Astrocyte of the hippocampus (primary cell): Measurements from ENCODE around the gene KASH5.

ENCODE experiments used
- DNase-seq: peaks from one replicate; pipeline ENCODE4 v3.0.0; 2011; ENCODE audit warnings: low read depth, low spot score

KASH5 gene, protein sequence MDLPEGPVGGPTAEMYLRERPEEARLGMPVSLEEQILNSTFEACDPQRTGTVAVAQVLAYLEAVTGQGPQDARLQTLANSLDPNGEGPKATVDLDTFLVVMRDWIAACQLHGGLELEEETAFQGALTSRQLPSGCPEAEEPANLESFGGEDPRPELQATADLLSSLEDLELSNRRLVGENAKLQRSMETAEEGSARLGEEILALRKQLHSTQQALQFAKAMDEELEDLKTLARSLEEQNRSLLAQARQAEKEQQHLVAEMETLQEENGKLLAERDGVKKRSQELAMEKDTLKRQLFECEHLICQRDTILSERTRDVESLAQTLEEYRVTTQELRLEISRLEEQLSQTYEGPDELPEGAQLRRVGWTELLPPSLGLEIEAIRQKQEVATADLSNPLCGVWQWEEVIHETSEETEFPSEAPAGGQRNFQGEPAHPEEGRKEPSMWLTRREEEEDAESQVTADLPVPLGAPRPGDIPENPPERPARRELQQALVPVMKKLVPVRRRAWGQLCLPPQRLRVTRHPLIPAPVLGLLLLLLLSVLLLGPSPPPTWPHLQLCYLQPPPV

GRCh38 chr19:49387936-49388372, at the start of gene KASH5:
TSS of gene KASH5 (plus strand) at chr19:49388249. CDS start at chr19:49390884, 2,635 bp downstream.
- peak; percentile 16 for DNase-seq

DNA sequence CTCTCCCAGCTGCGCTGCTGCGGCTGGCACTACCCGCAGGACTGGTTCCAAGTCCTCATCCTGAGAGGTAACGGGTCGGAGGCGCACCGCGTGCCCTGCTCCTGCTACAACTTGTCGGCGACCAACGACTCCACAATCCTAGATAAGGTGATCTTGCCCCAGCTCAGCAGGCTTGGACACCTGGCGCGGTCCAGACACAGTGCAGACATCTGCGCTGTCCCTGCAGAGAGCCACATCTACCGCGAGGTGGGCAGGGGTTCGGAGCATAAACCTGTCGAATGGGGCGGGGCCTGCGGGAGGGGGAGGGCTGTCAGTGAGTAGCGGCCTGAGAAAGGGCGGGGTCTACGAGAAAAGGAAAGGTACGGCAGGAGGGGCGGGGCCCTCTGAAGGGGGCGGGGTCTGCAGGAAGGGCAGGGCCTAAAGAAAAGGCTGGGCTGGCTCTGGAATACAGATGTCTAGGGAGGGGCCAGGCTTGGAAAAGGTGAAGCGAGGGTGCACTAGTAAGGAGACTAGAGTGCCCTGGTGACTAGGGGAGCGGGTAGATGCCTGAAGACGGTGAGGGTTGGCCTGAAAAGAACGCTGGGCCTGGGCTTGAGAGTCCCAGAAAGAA, 49.3 kb upstream of the KASH5 start:
- DNase-seq: peak; percentile 80

GRCh38 chr19:49339301-49340068, 48.6 kb upstream of the KASH5 start:
- DNase-seq: peak; percentile 95

DNA sequence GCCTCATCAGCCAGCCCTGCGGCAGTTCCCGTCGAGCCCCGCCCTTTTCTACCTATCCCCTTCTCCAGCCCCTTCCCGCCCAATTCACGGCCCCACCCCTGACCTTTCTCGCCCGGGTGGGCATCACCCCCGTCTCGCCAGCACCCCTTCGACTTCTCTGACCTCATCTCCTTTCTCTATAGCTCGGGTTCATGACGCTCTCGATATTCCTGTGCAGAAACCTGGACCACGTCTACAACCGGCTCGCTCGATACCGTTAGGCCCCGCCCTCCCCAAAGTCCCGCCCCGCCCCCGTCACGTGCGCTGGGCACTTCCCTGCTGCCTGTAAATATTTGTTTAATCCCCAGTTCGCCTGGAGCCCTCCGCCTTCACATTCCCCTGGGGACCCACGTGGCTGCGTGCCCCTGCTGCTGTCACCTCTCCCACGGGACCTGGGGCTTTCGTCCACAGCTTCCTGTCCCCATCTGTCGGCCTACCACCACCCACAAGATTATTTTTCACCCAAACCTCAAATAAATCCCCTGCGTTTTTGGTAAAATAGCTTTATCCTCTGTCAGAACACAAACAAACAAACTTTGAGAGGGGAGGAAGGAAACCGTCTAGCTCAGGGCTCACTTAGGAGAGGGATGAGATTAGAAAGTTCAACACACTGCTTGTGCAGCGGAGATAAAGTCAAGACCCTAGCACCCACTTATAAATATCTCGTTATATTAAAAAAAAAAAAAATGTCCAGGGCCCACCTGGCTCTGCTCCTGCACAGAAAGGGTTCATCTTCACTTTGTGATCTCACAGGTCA, 47.8 kb upstream of the KASH5 start:
- DNase-seq: peak; percentile 26

- no peak for DNase-seq
Measured at GRCh38 chr19:49340865-49341718, 47.0 kb upstream of the KASH5 start.

DNA sequence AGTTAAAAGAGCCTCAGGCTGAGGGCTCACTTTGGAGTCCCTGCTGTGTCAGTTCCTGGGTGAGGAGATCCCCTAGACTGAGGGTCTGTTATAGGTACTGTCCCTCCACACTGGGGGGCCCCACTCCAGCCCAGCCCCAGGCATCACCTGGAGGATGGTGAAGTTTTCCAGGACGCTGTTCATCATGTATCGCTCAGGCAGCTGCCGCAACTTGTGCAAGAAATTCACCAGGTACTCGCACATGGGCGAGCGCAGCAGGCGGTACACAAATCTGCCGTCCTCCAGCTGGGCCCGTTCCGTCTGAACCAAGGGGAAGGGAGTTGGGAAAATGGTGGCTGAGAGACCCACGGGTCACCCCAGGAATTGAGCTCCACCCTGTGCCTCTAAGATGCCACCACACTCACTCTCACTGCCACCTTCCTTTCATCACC, 45.7 kb upstream of the KASH5 start:
- DNase-seq: no peak

GRCh38 chr19:49343123-49343522, 44.9 kb upstream of the KASH5 start:
- no peak for DNase-seq

DNA sequence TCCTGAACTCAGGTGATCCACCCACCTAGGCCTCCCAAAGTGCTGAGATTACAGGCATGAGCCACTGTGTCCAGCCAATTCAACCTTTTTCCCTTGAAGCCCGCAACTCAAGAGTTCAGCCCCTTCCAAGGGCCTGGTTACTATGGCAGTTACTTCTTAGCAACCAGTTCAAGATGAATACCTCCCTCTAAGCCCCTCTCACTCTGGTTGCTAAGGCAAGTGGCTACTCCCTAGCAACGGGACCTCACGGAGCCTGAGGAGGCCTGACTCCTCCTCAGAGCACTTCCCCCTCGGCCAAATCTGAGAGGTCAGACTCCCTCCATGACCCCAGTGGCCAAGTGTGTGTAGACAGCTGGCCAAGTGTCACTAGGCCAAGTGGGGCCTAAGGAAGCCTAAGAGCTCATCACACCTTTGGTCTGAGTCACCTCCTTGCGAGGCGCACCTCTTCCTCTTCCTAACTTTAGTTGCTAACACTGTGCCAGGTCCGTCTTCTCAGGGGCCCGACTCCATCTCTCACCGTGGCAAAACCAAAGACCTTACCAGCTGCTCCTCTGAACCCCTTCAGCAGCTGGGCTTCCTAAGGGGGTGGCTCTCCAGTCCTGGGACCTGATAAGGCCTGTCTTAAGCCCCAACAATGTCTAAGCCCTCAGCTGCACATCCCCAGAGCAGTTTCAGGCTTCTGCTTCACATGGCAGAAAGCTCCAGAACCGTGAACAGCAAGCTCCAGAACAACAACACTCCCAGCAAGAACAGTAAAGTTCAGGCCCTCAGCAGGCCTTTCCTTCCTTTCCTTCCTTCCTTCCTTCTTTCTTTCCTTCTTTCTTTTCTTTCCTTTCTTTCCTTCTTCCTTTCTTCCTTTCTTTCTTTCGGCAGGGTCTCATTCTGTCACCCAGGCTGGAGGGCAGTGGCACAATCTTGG, 43.3 kb upstream of the KASH5 start:
- no peak for DNase-seq

DNA sequence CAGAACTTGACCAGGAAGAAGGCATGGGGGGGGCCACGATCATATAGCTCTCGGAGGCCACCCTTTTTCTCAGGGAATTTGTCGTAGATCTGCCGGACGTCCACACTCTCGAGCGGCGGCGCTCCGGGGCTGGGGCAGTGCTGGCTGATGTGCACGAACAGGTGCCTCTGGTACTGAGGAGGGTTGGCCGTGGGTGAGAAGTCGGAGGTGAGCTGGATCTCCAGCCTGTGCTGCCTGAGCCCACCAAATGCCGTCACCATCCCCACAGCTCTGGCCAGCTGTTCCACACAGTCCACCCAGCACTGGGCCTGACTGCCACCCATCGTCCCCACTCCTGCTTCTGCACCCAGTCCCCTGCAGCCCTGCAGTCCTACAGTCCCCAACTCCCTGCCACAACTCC, 40.9 kb upstream of the KASH5 start:
- DNase-seq: no peak

DNA sequence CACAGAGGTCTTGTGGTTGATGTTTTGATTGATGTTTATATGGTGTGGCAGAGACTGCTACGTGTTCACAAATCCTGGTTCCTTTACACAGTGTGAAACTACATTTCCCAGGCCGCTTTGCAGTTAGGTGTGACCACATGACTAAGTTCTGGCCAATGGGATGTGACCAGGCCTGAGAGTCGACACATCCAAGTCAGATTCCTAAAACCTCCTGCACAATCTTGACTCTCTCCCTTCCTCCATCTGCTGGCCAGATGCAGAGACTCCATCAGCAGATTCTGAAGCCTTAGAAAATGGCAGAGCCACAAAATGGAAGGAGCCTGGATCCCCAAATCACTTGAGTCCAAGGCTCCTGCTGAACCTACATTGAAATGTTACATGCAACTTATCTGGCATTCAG, 40.2 kb upstream of the KASH5 start:
- DNase-seq: peak; percentile 51

DNA sequence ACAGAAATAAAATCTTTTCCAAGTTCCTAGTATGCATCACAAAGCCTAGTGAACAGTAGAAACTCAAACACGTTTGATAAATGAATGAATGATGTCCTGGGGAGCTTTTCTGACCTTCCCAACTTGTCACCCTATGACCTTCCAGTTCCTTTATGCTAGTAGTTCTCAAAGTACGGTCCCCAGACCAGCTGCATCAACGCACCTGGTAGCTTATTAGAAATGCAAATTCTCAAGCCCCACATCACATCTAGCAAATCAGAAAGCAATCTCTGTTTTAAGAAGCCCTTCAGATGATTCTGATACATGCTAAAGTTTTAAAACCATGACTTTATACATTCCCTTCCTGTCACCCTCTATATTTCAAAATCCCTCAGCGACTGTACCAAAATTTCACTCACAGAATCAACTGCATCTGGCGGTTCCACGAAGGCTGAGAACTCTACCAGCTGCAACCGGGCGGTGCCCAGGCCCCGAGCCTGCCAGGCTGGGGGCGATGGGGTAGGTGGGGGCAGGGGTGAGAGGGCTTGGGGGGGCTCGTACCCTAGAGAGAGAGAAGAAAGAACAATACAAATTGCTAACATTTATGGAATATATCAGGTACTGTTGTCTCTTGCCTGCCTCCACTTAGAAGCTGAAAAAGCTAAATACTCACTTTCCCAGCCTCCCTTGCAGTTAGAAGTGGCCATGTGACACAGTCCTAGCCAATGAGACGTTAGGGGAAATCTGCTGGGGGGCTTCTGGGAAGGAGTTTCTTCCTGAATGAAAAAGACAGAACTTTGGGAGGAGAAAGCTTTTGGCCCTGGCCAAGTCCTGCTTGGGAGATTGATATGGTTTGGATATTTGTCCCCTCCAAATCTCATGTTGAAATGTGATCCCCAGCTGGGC, 39.5 kb upstream of the KASH5 start:
- no peak for DNase-seq

- no peak for DNase-seq
Measured at GRCh38 chr19:49349567-49349966, 38.5 kb upstream of the KASH5 start.

- DNase-seq: no peak
Measured at GRCh38 chr19:49355909-49356353, 32.1 kb upstream of the KASH5 start.

DNA sequence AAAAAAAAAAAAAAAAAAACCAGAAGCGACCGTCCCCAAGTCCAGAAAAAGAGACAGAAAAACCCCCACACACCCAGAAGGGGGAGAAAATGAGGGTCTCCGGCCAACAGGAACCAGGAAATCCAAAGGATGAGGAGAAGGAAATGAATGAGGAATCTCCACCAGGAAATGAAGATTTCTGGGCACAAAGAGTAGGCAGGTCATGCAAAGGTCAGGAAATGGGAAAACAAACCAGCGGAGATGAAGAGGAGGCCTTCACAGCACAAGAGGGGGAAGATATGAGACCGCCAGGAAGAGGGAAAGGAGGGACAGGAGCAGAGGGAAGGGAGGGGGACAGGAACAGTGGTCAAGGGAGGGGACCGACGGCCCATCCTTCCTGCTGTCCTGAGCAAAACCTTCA, 31.7 kb upstream of the KASH5 start:
- DNase-seq: no peak

- DNase-seq: no peak
Measured at GRCh38 chr19:49357186-49357585, 30.9 kb upstream of the KASH5 start.

- no peak for DNase-seq
Measured at GRCh38 chr19:49359851-49360820, 27.9 kb upstream of the KASH5 start.
